K562 (cell line): ENCODE results near the gene SLC3A2. TPM values are rescaled to one million over a fixed set of nuclear protein-coding genes. Genes with fewer than 3 reads are reported as not detected.
A peak's percentile ranks its signal among the peaks of the same experiment; 100 is the strongest.

ENCODE experiments used
- ADNP ChIP-seq: fragments of 200-800 bp; sonication (Bioruptor generic); IDR thresholded peaks from 2 replicates; pipeline ENCODE4 v1.6.1; 2016; ENCODE audit warnings: missing genetic modification characterization, missing compliant biosample characterization
- DIDO1 ChIP-seq: fragments of 450-650 bp; IDR thresholded peaks from 2 replicates; pipeline ENCODE4 v1.6.1; 2016; ENCODE audit warnings: low read depth, missing biosample characterization, missing genetic modification characterization
- ELF1 ChIP-seq: fragments of 200-800 bp; sonication (Bioruptor generic); IDR thresholded peaks from 2 replicates; pipeline ENCODE4 v1.6.1; 2016; ENCODE audit warnings: missing genetic modification characterization, missing compliant biosample characterization
- GTF2A2 ChIP-seq: IDR thresholded peaks from 2 replicates; pipeline ENCODE4 v1.6.1; 2016; ENCODE audit warnings: mild to moderate bottlenecking, missing genetic modification characterization, missing compliant biosample characterization
- LCOR ChIP-seq: sonication (generic); formaldehyde crosslinking; IDR thresholded peaks from 2 replicates; pipeline ENCODE4 v1.8.0; 2022; ENCODE audit warnings: mild to moderate bottlenecking, missing genetic modification reagents
- NFATC3 ChIP-seq: fragments of 450-650 bp; IDR thresholded peaks from 2 replicates; pipeline ENCODE4 v1.6.1; 2017; ENCODE audit warnings: mild to moderate bottlenecking
- PTBP1 ChIP-seq: fragments of 200-400 bp; formaldehyde crosslinking; IDR thresholded peaks from 2 replicates; pipeline ENCODE4 v1.6.1; 2017; ENCODE audit warnings: low read depth, low read length
- PTRF ChIP-seq: fragments of 450-650 bp; IDR thresholded peaks from 2 replicates; pipeline ENCODE4 v1.6.1; 2016; ENCODE audit warnings: mild to moderate bottlenecking, missing genetic modification characterization, missing compliant biosample characterization
- RFX5 ChIP-seq: IDR thresholded peaks from 2 replicates; pipeline ENCODE4 v1.6.1; 2011; ENCODE audit warnings: low read depth, mild to moderate bottlenecking, improper control_type of control experiment, low read length
- SMARCC2 ChIP-seq: fragments of 450-650 bp; IDR thresholded peaks from 2 replicates; pipeline ENCODE4 v1.6.1; 2017; ENCODE audit warnings: antibody characterized with exemption, moderate library complexity, mild to moderate bottlenecking, low read depth
- TBL1XR1 ChIP-seq, 2 experiments: IDR thresholded peaks; 2 replicates each; pipeline ENCODE4 v1.6.1; 2012; ENCODE audit warnings: improper control_type of control experiment in 2 of 2, low read length in 2 of 2, mild to moderate bottlenecking in 1 of 2
- XRCC3 ChIP-seq: fragments of 450-650 bp; IDR thresholded peaks from 2 replicates; pipeline ENCODE4 v1.6.1; 2017; ENCODE audit warnings: mild to moderate bottlenecking, moderate library complexity
- ZC3H8 ChIP-seq: fragments of 450-650 bp; IDR thresholded peaks from 2 replicates; pipeline ENCODE4 v1.6.1; 2017
- ZFX ChIP-seq: sonication (generic); formaldehyde crosslinking; IDR thresholded peaks from 2 replicates; pipeline ENCODE4 v1.8.0; 2022; ENCODE audit warnings: mild to moderate bottlenecking, missing genetic modification reagents, moderate library complexity
- ZNF354B ChIP-seq: fragments of 250-450 bp; sonication (Bioruptor Pico); IDR thresholded peaks from 2 replicates; pipeline ENCODE4 v1.4.0; 2020
- polyA plus RNA-seq, 8 experiments: library from polyadenylated mRNA; depleted of rRNA in 4 of 8; stranded (reverse) in 5 of 8; unstranded in 3 of 8; fragments of >200 nt; fragmentation: Nextera tagmentation in 2 of 8; fragmentation: Illumina TruSeq in 1 of 8; extraction: Ambion mirVana in 2 of 8; extraction: Trizol in 1 of 8; gene quantifications; 2 replicates each; pipeline versions ENCODE4 v1.2.1 to v1.2.3, GENCODE V29; 2011 to 2014; ENCODE audit warnings: inconsistent platforms in 1 of 8, missing spikeins in 1 of 8
- total RNA-seq, 7 experiments: library from RNA; depleted of rRNA in 6 of 7; stranded (reverse); fragments of >200 nt in 6 of 7; fragmentation: Illumina TruSeq in 2 of 7; extraction: Trizol in 2 of 7; gene quantifications; 2 replicates each; pipeline versions ENCODE4 v1.2.1 to v1.2.3, GENCODE V29; 2011 to 2021; ENCODE audit warnings: low replicate concordance in 1 of 7
- TF ChIP-seq, protein P1 (sequence below): sonication (generic); formaldehyde crosslinking; IDR thresholded peaks from 2 replicates; pipeline ENCODE4 v1.9.0; 2022; ENCODE audit warnings: mild to moderate bottlenecking, missing genetic modification reagents
- TF ChIP-seq, protein P2 (sequence below): fragments of 250-450 bp; sonication (Bioruptor Pico); IDR thresholded peaks from 2 replicates; pipeline ENCODE4 v1.5.0; 2021; ENCODE audit warnings: mild to moderate bottlenecking, moderate library complexity
- TF ChIP-seq, protein P3 (sequence below): fragments of 450-650 bp; IDR thresholded peaks from 2 replicates; pipeline ENCODE4 v1.7.1; 2018; ENCODE audit warnings: mild to moderate bottlenecking, low read depth; ENCODE audit not compliant: partially characterized antibody
- TF ChIP-seq, protein P4 (sequence below): sonication (generic); formaldehyde crosslinking; IDR thresholded peaks from 2 replicates; pipeline ENCODE4 v1.8.1; 2023; ENCODE audit warnings: mild to moderate bottlenecking, missing genetic modification reagents

The SLC3A2 gene
- total and polyA plus RNA-seq, 9 of the 15 experiments (the other 6 are each of a cell fraction or from before 2014, with no cell fraction given): 20.0 to 296 (median 214) TPM

DNA sequence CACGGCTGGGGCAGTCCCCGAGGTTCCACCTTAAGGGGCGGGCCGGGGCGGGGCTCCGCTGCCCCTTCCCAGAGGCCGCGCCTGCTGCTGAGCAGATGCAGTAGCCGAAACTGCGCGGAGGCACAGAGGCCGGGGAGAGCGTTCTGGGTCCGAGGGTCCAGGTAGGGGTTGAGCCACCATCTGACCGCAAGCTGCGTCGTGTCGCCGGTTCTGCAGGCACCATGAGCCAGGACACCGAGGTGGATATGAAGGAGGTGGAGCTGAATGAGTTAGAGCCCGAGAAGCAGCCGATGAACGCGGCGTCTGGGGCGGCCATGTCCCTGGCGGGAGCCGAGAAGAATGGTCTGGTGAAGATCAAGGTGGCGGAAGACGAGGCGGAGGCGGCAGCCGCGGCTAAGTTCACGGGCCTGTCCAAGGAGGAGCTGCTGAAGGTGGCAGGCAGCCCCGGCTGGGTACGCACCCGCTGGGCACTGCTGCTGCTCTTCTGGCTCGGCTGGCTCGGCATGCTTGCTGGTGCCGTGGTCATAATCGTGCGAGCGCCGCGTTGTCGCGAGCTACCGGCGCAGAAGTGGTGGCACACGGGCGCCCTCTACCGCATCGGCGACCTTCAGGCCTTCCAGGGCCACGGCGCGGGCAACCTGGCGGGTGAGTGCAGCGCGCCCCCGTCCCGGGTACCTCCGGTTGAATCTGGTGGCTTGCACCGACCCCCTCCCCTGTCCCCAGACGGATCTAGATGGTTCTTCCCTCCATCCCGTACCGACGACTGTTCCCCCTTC lies at the start of gene SLC3A2 (continued):
- TF ChIP-seq, protein P1, sequence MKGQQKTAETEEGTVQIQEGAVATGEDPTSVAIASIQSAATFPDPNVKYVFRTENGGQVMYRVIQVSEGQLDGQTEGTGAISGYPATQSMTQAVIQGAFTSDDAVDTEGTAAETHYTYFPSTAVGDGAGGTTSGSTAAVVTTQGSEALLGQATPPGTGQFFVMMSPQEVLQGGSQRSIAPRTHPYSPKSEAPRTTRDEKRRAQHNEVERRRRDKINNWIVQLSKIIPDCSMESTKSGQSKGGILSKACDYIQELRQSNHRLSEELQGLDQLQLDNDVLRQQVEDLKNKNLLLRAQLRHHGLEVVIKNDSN (CRISPR knock-in tag): peak; percentile 14; the same call in 1 of the 2 replicates
- TF ChIP-seq SMARCC2 (no peak), XRCC3 (no peak), LCOR (CRISPR knock-in tag) (peak; percentile 43; the same call in 1 of the 2 replicates), DIDO1 (tag) (no peak; the same call in 1 of the 2 replicates), ZNF354B (no peak), TBL1XR1 (IDR thresholded peaks at IDR 0.05; ENCODE audit: low read length in 2 of 2) (no peak), PTRF (no peak), GTF2A2 (tag) (no peak), PTBP1 (no peak), NFATC3 (no peak), ADNP (tag) (no peak), ZC3H8 (peak; percentile 36; the same call in 1 of the 2 replicates), ZFX (peak; percentile 90), RFX5 (no peak), ELF1 (tag) (peak; percentile 8; the same call in 1 of the 2 replicates)
- TF ChIP-seq, protein P2, sequence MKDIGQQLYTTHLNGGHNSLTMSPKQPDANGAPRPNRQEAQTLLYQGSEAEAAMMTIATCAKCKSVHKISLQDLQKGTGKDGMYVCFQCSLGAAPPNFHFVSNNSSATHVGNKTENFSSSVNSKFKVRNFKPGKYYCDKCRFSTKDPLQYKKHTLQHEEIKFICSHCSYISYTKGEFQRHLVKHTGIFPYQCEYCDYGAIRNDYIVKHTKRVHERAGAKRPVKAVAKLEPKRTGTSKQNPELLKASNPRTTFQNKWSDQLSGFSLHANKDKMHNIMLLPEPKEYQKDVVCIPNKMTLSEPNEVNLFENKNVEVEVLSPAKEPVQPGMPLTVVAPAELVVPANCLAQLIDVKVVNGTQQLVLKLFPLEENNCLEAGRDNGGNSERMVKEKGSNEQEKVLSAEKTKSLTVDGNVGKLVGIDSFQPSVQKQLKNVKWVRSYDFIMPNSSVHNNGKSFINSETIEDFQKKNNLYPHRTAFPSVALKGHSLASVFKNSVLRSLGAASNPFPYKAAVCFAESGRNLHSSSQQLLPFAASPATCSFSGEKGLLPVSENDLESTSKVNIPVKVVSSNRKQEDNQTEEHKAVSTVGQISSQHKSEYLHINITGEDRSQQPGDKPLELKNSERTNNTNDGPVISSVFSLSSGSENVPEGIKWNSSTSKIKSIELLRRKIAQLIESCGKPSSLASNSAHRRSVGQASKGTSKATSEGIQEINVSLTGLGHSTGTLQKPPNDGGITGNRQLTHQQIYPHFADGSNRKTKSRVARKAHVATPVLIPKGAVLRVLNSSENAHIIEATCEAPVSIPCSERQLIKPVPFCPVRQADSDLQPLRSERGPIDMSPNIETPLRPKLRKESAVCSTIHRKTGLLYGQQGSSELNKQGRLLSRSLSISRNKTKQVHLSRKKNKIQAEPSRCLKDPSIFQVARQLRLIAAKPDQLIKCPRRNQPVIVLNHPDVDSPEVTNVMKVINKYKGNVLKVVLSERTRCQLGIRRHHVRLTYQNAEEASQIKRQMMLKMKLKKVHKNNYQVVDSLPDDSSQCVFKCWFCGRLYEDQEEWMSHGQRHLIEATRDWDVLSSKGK (CRISPR knock-in tag): no peak
- TF ChIP-seq, protein P3, sequence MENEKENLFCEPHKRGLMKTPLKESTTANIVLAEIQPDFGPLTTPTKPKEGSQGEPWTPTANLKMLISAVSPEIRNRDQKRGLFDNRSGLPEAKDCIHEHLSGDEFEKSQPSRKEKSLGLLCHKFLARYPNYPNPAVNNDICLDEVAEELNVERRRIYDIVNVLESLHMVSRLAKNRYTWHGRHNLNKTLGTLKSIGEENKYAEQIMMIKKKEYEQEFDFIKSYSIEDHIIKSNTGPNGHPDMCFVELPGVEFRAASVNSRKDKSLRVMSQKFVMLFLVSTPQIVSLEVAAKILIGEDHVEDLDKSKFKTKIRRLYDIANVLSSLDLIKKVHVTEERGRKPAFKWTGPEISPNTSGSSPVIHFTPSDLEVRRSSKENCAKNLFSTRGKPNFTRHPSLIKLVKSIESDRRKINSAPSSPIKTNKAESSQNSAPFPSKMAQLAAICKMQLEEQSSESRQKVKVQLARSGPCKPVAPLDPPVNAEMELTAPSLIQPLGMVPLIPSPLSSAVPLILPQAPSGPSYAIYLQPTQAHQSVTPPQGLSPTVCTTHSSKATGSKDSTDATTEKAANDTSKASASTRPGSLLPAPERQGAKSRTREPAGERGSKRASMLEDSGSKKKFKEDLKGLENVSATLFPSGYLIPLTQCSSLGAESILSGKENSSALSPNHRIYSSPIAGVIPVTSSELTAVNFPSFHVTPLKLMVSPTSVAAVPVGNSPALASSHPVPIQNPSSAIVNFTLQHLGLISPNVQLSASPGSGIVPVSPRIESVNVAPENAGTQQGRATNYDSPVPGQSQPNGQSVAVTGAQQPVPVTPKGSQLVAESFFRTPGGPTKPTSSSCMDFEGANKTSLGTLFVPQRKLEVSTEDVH: no peak
- TF ChIP-seq, protein P4, sequence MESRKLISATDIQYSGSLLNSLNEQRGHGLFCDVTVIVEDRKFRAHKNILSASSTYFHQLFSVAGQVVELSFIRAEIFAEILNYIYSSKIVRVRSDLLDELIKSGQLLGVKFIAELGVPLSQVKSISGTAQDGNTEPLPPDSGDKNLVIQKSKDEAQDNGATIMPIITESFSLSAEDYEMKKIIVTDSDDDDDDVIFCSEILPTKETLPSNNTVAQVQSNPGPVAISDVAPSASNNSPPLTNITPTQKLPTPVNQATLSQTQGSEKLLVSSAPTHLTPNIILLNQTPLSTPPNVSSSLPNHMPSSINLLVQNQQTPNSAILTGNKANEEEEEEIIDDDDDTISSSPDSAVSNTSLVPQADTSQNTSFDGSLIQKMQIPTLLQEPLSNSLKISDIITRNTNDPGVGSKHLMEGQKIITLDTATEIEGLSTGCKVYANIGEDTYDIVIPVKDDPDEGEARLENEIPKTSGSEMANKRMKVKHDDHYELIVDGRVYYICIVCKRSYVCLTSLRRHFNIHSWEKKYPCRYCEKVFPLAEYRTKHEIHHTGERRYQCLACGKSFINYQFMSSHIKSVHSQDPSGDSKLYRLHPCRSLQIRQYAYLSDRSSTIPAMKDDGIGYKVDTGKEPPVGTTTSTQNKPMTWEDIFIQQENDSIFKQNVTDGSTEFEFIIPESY (CRISPR knock-in tag): no peak
